ENCODE data around the gene GBA3.

Gene GBA3

DNA sequence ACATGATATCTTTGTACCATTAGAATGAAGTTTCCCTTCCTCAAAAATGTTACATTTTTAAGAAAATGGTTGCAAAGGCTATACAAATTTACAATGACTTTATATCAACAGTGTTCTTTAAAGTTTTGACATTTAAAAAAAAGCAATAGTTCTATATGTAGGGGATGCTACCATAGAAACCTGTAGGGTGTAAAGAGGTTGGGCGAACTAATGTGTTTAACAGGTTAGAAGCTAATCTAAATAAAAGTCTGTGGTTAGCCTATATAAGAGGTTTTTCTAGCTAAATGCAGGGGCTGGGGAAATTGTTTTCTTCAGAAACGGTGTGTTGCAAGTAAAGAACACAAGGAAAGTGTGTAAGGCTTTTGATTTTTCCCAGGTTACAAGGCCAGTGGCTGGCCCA, 73.3 kb downstream of the GBA3 start:
- TF ChIP-seq EZH2phosphoT487 (IDR thresholded peaks at IDR 0.05; ENCODE audit: low read depth) (no peak), CTCF (IDR thresholded peaks at IDR 0.05; ENCODE audit: low read depth, low read length) (no peak)
- Histone ChIP-seq H3K27ac (ENCODE audit: low read length) (no peak overlapping the region), H3K27me3 (ENCODE audit: low read depth, low read length) (no peaks in the 10 kb centered on the region), H3K4me2 (ENCODE audit: low read length) (no peak overlapping the region), H3K79me2 (ENCODE audit: low read length) (no peaks in the 10 kb centered on the region), H3K9ac (ENCODE audit: low read length) (no peak overlapping the region), H3K4me3 (ENCODE audit: low read length) (no peak overlapping the region), H4K20me1 (ENCODE audit: insufficient read depth, low read length) (no peaks in the 10 kb centered on the region), H2AFZ (ENCODE audit: low read depth, low read length) (no peak overlapping the region), H3K4me1 (ENCODE audit: low read length) (peaks cover 17% of the 10 kb centered on the region), H3K36me3 (replicated peaks; ENCODE audit: low read depth, low read length) (peaks cover 10% of the 10 kb centered on the region), H3K9me3 (ENCODE audit: insufficient read depth, low read length) (peaks cover 11% of the 10 kb centered on the region; the same call in 1 of the 2 replicates)

DNA sequence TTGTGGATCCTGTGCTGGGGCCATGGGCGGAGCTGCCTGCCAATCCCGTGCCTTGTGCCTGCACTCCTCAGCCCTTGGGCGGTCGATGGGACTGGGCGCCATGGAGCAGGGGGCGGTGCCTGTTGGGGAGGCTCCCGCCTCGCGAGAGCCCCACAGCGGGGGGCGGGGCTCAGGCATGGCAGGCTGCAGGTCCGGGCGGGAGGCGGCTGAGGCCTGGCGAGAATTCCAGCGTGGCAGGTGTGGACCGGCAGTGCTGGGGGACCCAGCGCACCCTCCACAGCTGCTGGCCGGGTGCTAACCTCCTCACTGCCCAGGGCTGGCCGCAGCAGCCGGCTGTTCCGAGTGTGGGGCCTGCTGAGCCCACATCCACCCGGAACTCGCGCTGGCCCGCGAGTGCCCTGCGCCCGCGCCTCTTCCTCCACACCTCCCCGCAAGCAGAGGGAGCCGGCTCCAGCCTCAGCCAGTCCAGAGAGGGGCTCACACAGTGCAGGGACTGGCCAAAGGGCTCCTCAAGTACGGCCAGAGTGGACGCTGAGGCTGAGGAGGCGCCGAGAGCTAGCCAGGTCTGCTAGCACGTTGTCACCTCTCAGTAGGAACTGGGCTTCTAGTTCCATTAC, 85.9 kb downstream of the GBA3 start:
- Histone ChIP-seq H3K9me3 (ENCODE audit: insufficient read depth, low read length) (no peaks in the 10 kb centered on the region), H3K4me3 (ENCODE audit: low read length) (no peak overlapping the region), H3K9ac (ENCODE audit: low read length) (no peak overlapping the region), H3K27me3 (ENCODE audit: low read depth, low read length) (no peaks in the 10 kb centered on the region), H3K27ac (ENCODE audit: low read length) (no peak overlapping the region), H4K20me1 (ENCODE audit: insufficient read depth, low read length) (no peaks in the 10 kb centered on the region), H3K36me3 (replicated peaks; ENCODE audit: low read depth, low read length) (no peaks in the 10 kb centered on the region), H3K79me2 (ENCODE audit: low read length) (no peaks in the 10 kb centered on the region), H3K4me1 (ENCODE audit: low read length) (no peaks in the 10 kb centered on the region), H2AFZ (ENCODE audit: low read depth, low read length) (no peak overlapping the region), H3K4me2 (ENCODE audit: low read length) (no peak overlapping the region)
- TF ChIP-seq EZH2phosphoT487 (IDR thresholded peaks at IDR 0.05; ENCODE audit: low read depth) (no peak), CTCF (IDR thresholded peaks at IDR 0.05; ENCODE audit: low read depth, low read length) (no peak)

GRCh38 chr4:22780317-22780716, 87.6 kb downstream of the GBA3 start:
- Histone ChIP-seq H4K20me1 (ENCODE audit: insufficient read depth, low read length) (no peaks in the 10 kb centered on the region), H3K27ac (ENCODE audit: low read length) (no peak overlapping the region), H3K4me2 (ENCODE audit: low read length) (no peak overlapping the region), H3K4me3 (ENCODE audit: low read length) (no peak overlapping the region), H3K9me3 (ENCODE audit: insufficient read depth, low read length) (no peaks in the 10 kb centered on the region), H3K36me3 (replicated peaks; ENCODE audit: low read depth, low read length) (no peaks in the 10 kb centered on the region), H3K9ac (ENCODE audit: low read length) (no peak overlapping the region), H3K27me3 (ENCODE audit: low read depth, low read length) (no peaks in the 10 kb centered on the region), H3K79me2 (ENCODE audit: low read length) (no peaks in the 10 kb centered on the region), H3K4me1 (ENCODE audit: low read length) (no peaks in the 10 kb centered on the region), H2AFZ (ENCODE audit: low read depth, low read length) (no peak overlapping the region)
- TF ChIP-seq EZH2phosphoT487 (IDR thresholded peaks at IDR 0.05; ENCODE audit: low read depth) (no peak), CTCF (IDR thresholded peaks at IDR 0.05; ENCODE audit: low read depth, low read length) (no peak)

- Histone ChIP-seq H3K9ac (ENCODE audit: low read length) (no peak overlapping the region), H3K9me3 (ENCODE audit: insufficient read depth, low read length) (no peaks in the 10 kb centered on the region), H3K4me1 (ENCODE audit: low read length) (no peaks in the 10 kb centered on the region), H3K27me3 (ENCODE audit: low read depth, low read length) (no peaks in the 10 kb centered on the region), H3K4me2 (ENCODE audit: low read length) (no peak overlapping the region), H3K79me2 (ENCODE audit: low read length) (no peaks in the 10 kb centered on the region), H2AFZ (ENCODE audit: low read depth, low read length) (no peak overlapping the region), H3K4me3 (ENCODE audit: low read length) (no peak overlapping the region), H3K27ac (ENCODE audit: low read length) (no peak overlapping the region), H3K36me3 (replicated peaks; ENCODE audit: low read depth, low read length) (no peaks in the 10 kb centered on the region), H4K20me1 (ENCODE audit: insufficient read depth, low read length) (no peaks in the 10 kb centered on the region)
- TF ChIP-seq CTCF (IDR thresholded peaks at IDR 0.05; ENCODE audit: low read depth, low read length) (no peak), EZH2phosphoT487 (IDR thresholded peaks at IDR 0.05; ENCODE audit: low read depth) (no peak)
These were observed 88.1 kb downstream of the GBA3 start for GRCh38 chr4:22780797-22781196.
